SU-DHL-6 (cell line): Measurements from ENCODE around the gene PIGN.

Experiments used
- CTCF ChIP-seq: fragments of 200-600 bp; sonication (generic); IDR thresholded peaks from one replicate; pipeline ENCODE4 v1.5.1; 2017; ENCODE audit warnings: antibody characterized with exemption, mild to moderate bottlenecking, low read length, moderate library complexity; ENCODE audit not compliant: insufficient read depth, poor library complexity, severe bottlenecking
- EZH2phosphoT487 ChIP-seq: fragments of 200-600 bp; sonication (generic), shearing (Covaris generic); conservative IDR thresholded peaks from 2 replicates; pipeline ENCODE4 v1.6.1; 2018; ENCODE audit warnings: mild to moderate bottlenecking, antibody characterized with exemption, low read length, moderate library complexity, mixed read lengths

DNA sequence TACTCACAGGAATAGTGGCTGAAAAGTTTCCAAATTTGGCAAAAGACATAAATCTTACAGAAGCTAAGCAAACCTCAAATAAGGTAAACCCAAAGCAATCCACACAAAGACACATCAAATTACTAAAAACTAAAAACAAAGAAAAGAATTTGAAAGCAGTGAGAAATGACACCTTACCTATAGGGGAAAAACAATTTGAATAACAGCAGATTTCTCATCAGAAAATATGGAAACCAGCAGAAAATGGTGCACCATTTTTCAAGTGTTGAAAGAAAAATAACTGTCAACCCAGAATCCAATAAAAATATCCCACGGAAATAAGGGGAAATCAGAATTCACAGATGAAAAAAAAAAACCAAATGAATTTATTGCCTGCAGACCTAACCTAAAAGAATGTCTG is 138.6 kb downstream of the PIGN start:
- TF ChIP-seq CTCF (no peak), EZH2phosphoT487 (no peak)
